Posterior vena cava (tissue), 2 donors: ENCODE measurements around the gene ACOX2. TPM values are rescaled to one million over a fixed set of nuclear protein-coding genes. Genes with fewer than 3 reads are reported as not detected.
A peak's percentile ranks its signal among the peaks of the same experiment; 100 is the strongest.

Experiments
- DNase-seq: peaks from one replicate; pipeline ENCODE4 v3.0.0-alpha.2; 2020; ENCODE audit warnings: low spot score
- intact Hi-C, 2 donors: fragments of 100-400 bp; cut with DNase I; formaldehyde crosslinking; loops; one replicate each; pipeline versions ENCODE4 v1.14.1 to v1.14.2; 2022 to 2023
- total RNA-seq, 2 donors: library from RNA; stranded (reverse); fragmentation: NEBNext Ultra II Directional; extraction: Animal tissue kit (Norgen Biotek cat#: 25700); gene quantifications; one replicate each; pipeline ENCODE4 v1.2.1, GENCODE V29; 2021
- donor health status: DM: yes; HTN: yes; CAD: no.
- donor health status: DM: yes; HTN: yes; CAD: no.

ACOX2 gene
- total RNA-seq, 2 donors from 2014 or later = 11.9 to 20.6 TPM

DNA sequence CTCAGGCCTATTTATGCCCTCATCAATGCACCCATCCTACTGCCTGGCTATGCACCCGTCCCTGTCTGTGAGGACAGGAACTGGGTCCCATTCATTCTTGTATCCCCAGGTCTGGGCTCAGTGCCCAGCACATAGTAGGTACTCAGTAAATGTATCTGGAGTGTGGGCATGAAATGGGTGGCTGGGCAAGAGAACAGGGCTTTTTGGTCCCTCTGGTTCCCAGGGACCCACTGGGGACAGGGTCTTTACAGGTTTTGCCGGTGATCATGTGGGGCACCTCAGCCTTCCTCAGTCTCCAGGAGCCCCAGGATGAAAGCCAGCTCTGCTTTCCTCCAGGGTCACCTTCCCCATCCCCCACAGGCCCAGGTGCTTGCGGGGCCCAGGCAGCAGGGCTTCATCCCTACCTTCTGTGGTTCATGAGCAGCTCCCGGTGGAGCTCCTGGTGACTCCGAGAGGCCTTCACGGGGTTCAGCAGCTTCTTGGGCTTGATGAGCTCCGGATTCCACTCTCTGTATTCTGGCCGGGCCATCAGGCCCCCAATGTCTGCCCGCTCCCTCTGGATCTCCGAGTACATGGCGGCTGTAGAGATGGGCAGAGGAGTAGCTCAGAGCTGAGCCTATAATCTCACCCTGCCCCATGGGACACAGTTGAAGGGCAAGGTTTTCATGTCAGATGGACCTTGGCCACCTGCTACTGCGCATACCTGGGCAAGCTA lies 32.5 kb upstream of the ACOX2 start:
- DNase-seq = peak; percentile 53
- intact Hi-C loops = loop anchor here (5.0 to 10.0 kb wide), 2 partner anchors 58 to 65 kb away; no protein-coding TSS in a partner anchor

DNA sequence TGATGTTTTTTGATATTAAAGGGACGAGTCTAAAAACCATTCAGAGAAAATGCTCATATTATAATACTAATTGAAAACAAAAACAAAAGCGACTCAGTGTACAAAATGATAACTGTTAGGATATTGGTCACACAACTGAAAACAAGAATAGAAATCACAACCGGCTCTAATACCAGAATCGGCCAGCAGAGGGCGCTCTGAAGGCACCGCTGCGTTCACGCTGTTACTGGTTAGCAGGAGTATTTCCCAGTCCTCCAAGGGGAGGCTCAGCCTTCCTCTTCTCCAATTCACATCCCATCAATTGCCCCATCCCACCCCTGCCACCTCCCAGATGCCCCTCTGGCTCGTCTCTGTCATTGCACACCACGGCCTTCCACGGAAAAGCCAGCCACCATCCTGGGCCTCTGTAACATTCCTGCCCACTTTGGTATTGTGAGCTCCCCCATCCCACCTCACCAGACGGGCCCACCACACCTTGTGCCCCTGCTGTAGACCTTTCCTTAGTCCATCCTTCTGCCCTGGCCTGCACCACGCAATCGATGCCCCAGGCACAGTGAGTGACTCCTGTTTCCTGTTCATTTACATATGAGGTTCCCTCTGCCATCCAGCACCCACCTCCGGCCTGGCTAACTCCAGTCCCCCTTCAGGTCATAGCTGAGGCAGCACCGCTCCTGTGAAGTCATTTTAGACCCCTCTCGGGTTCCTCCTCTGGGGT lies 31.7 kb upstream of the ACOX2 start:
- peak; percentile 93 for DNase-seq
- intact Hi-C loops = loop anchor here (5.0 to 10.0 kb wide), 2 partner anchors 59 to 66 kb away; no protein-coding TSS in a partner anchor

GRCh38 chr3:58567251-58567515 lies 30.2 kb upstream of the ACOX2 start:
- intact Hi-C loops = loop anchor here (5.0 to 10.0 kb wide), 2 partner anchors 60 to 68 kb away; no protein-coding TSS in a partner anchor

DNA sequence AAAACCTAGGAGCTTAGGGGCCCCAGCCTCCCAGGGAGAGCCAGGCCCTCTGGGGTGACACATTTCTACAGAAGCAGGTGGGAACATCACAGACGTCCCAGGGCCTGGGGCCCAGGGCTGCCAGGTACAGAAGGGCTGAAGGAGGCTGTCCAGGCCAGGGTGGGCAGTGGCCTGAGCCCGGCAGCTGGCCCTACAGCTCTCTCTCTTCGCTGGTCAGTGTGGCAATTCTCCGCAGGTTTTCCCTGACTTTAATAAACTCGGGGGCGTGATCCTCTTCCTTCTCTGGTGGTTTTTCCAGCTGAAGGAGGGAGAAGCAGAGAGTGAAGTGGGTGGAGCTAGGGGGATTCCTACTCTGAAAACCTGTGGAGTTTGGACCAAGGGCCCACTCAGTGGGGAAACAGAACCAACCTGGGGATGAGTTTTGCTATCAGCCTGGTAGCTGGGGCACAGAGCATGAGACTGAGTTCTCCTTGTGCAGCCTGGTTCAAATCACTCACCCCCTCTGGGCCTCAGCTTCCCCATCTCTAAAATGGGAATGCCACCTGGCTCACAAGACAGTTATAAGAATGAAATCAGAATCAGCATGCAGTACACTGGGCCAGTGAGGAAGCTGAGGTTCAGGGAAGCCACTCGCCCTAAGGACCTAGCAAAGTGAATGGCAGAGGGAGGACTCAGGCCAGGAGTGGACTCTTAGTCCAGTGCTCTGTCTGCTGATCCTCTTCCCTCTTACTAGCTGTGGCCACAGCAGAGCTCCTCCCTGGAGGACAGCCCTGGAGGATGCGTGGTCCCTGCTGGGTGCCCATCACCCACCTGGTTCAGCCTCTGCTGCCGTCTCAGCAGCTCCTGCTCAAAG lies 29.6 kb upstream of the ACOX2 start:
- intact Hi-C loops = loop anchor here (5.0 to 10.0 kb wide), 2 partner anchors 61 to 68 kb away; no protein-coding TSS in a partner anchor

More at GRCh38 chr3:58567251-58567515, 30.2 kb upstream of the ACOX2 start:
- DNase-seq = peak; percentile 65

GRCh38 chr3:58565621-58566397 lies 28.8 kb upstream of the ACOX2 start:
- intact Hi-C loops = loop anchor here (5.0 to 10.0 kb wide), 2 partner anchors 61 to 69 kb away; no protein-coding TSS in a partner anchor
- peak; percentile 66 for DNase-seq

More for the DNA sequence above, 29.6 kb upstream of the ACOX2 start:
- DNase-seq = peak; percentile 56

GRCh38 chr3:58564456-58565160 lies 27.6 kb upstream of the ACOX2 start:
- DNase-seq = peak; percentile 78
- intact Hi-C loops = loop anchor here (5.0 to 10.0 kb wide), 2 partner anchors 63 to 70 kb away; no protein-coding TSS in a partner anchor

- no peak for DNase-seq
- intact Hi-C loops = loop anchor here in 1 of 2 donors (10.0 kb wide), 1 partner anchor 71 kb away; no protein-coding TSS in a partner anchor
These were observed 27.1 kb upstream of the ACOX2 start for GRCh38 chr3:58564054-58564453.

GRCh38 chr3:58563386-58564035 lies 26.5 kb upstream of the ACOX2 start:
- DNase-seq = peak; percentile 44

DNA sequence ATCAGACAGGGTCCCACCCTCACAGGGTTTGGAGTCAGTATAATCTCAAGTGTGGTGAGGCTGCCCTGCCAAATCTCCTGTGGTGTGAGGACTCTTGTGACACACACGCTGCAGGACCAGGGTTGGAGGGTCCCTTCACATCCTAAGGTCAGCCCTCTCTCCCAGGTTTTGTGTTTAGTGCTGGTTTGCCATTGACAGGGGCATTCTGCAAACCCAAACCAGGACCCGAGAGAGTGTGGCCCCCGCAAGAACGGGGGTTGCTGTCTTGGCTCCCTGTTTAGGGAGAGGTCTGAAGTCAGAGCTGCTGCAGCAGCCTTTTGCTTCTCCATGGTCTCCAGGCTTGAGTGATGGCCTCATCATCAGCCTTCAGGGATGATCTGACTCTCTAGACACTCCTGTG lies 25.5 kb upstream of the ACOX2 start:
- peak; percentile 63 for DNase-seq
- intact Hi-C loops = loop anchor here in 1 of 2 donors (10.0 kb wide), 1 partner anchor 72 kb away; no protein-coding TSS in a partner anchor

More at GRCh38 chr3:58563386-58564035, 26.5 kb upstream of the ACOX2 start:
- intact Hi-C loops = loop anchor here in 1 of 2 donors (10.0 kb wide), 1 partner anchor 71 kb away; no protein-coding TSS in a partner anchor

DNA sequence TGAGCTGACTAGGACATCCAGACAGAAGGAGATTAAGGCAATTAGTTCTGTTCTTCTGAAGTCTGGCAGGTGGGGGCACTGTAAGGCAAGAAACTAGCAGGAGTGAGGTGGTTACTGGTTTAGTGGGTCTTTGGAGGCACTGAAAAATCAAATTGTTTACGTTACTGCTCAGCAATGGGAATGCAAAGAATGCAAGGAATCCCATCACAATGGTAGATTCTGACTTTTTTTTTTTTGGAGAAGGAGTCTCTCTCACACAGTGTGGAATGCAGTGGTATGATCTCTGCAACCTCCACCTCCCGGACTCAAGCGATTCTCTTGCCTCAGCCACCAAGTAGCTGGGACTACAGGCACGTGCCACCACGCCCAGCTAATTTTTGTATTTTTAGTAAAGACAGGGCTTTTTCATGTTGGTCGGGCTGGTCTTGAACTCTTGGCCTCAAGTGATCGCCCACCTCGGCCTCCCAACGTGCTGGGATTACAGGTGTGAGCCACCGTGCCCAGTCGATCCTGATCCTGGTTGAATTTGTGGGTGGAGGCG lies 23.9 kb upstream of the ACOX2 start:
- DNase-seq = peak; percentile 42
- intact Hi-C loops = loop anchor here in 1 of 2 donors (10.0 kb wide), 1 partner anchor 74 kb away; no protein-coding TSS in a partner anchor

DNA sequence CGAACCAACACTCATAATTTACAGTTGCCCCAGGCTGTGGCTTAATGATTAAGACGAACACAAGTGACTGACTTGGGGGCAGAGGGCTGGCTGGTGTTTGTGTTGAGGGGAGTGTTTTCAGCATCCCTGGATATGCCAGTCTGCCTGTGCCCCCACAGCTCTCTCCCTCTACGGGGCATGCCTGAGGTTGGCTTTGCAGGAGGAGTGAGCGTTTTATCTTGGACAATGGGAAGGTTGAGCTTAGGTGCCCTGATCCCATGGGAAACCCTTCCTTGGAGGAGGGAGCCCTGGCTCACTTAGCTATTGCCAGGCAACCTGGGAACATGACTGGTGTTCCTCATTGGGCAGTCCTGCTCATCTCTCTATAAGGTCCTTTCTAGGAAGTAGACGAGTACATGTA lies 22.6 kb upstream of the ACOX2 start:
- DNase-seq = peak; percentile 35
- intact Hi-C loops = no loop called here

GRCh38 chr3:58557491-58557890 lies 20.5 kb upstream of the ACOX2 start:
- intact Hi-C loops = no loop called here
- DNase-seq = no peak

- intact Hi-C loops = no loop called here
- DNase-seq = peak; percentile 46
These were observed 19.8 kb upstream of the ACOX2 start for GRCh38 chr3:58556761-58557221.

- intact Hi-C loops = no loop called here
- peak; percentile 5 for DNase-seq
These were observed 19.0 kb upstream of the ACOX2 start for GRCh38 chr3:58556001-58556400.

- no peak for DNase-seq
- intact Hi-C loops = no loop called here
These were observed 18.2 kb upstream of the ACOX2 start for GRCh38 chr3:58555203-58555602.

DNA sequence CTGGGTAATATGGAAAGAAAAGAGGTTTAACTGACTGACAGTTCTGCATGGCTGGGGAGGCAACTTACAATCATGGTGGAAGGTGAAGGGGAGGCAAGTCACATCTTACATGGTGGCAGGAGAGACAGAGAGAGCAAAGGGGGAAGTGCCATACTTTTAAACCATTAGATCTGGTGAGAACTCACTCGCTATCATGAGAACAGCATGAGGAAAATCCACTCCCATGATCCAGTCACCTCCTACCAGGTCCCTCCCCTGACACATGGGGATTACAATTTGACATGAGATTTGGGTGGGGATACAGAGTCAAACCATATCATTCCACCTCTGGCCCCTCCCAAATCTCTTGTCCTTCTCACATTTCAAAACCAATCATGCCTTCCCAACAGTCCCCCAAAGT lies 16.0 kb upstream of the ACOX2 start:
- no peak for DNase-seq
- intact Hi-C loops = no loop called here

DNA sequence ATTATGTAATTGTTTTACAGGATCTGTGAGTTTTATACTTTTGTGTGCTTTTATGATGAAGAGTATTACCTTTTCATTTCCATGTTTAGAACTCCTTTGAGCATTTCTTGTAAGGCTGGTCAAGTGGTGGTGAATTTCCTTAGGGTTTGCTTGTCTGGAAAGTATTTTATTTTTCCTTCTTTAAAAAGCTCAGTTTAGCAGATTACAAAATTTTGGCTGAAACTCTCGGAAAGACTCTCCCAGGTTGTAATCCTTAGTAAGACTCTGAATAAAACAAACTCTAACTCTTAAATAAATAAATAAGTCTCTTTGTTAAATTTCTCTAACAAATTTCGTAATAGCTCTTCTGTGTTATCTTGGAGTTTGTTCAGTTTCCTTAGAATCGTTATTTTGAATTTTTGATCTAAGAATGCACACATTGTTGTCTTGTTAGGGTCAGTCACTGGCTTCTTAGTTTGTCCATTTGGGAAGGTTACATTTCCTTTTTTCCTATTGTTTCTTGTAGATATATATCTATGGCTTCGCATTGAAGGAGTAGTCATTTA lies 14.7 kb upstream of the ACOX2 start:
- intact Hi-C loops = no loop called here
- no peak for DNase-seq
